GM19397 (cell line): Measurements from ENCODE around the gene DNAJC6.
"Not testable (repeated sequence)": the region's sequence is repeated elsewhere in the genome, so short reads cannot be mapped to it uniquely, and the experiment has no call there.

Experiments
- ATAC-seq: cut with Tn5 transposase; IDR thresholded peaks from one replicate; pipeline ENCODE4 v1.9.1; 2021; ENCODE audit warnings: mild to moderate bottlenecking, moderate library complexity; ENCODE audit not compliant: unreplicated experiment

Gene DNAJC6

DNA sequence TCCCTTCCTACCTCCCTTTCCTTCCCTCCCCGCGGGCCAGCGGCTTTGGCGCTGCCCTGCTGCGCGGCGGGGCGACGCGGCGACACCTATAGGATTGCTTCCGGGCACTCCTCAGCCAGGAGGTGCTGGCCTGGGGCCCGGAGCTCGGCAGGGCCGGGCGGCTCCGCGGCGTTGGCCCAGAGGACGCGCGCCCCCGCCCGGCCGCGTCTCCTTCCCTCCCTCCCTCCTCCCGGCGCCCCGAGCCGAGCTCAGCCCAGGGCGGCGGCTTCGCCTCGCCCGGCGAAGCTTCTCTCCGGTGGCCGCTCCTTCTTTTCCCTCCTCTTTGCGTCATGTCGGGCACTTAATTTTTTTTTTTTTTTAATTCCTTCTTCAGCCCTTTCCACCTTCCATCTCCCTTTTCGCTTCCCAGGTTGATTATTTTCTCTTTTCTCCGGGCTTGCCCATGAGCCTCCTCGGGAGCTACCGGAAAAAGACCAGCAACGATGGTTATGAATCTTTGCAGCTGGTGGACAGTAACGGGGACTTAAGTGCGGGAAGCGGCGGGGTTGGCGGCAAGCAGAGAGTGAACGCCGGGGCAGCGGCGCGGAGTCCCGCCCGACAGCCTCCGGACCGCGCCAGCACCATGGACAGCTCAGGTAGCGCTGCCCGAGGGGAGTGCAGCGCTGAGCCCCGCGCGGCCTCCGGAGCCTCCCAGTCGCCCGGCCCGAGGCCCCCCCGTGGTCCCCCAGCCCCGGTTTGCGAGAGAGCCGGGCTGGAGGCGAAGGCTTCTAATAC is at the start of gene DNAJC6:
DNAJC6 (plus strand) TSS at position 240 of the 774 bp plus-strand sequence; CDS start at position 443, 203 bp downstream.
- ATAC-seq: peak; percentile 68

DNA sequence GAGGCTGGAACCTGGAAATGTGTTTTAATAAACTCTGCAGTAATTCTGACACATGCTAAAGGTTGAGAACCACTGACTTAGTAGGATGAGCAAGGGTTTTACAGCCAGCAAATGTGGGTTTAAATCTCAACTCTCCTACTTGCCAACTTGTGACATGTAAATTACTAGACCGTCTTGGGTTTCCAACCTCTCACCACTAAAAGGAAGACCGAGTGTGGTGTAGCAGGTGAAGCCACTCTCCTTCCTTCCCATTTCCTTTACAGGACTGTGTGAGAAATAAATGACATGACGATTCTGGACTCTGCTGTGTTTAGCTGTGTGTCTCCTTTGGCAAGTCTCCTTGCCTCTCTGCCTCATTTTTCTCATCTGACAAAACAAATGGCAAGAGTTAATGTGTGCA is 49.5 kb upstream of the DNAJC6 start:
- ATAC-seq: no peak

DNA sequence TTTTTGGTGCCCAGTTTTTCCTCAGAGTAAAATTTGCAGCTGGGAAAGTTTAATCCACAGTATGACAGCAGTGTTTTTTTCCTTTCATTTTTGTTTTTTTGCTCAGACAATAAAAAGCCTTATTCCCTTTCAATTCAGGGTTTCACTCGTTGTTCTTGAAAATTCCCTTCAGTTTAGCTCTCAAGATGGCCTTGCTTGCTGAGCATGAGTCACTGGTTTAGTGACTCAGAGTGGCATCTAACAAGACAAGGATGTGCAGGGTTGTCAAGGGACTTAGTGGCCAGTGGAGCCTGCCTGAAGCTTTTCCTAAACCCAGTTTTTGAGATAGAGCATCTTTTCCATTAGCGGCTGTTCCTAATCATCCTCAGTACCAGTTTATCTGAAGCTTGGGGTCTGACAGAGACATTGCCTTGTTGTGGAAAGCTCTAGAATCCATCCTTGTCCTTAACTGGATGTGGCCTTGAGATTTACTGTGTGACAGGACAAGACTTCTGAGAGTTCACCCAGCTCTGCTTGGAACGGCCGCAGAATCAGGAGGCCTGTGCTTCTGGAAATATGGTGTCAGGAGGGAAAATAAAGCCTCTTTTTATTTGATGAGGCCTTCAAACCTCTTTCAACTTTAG is 48.4 kb upstream of the DNAJC6 start:
- no peak for ATAC-seq

DNA sequence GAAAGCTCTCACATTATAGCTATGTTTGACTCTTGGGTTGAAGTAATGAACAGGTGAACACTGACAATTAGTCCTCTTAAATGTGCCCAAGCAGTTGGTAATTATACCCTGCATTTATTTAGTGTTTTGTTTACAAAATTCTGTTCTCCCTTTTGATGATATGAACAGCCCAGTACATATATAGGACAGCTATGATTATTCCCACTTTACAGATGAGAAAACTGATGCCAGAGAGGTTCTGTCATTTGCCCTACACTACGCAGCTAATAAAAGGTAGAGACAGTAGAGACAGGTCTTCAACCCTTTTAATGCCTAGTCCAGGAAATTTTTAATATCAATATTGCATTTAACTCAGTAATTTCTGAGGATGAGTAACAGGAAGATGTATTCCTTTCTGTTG is 46.1 kb upstream of the DNAJC6 start:
- ATAC-seq: no peak

DNA sequence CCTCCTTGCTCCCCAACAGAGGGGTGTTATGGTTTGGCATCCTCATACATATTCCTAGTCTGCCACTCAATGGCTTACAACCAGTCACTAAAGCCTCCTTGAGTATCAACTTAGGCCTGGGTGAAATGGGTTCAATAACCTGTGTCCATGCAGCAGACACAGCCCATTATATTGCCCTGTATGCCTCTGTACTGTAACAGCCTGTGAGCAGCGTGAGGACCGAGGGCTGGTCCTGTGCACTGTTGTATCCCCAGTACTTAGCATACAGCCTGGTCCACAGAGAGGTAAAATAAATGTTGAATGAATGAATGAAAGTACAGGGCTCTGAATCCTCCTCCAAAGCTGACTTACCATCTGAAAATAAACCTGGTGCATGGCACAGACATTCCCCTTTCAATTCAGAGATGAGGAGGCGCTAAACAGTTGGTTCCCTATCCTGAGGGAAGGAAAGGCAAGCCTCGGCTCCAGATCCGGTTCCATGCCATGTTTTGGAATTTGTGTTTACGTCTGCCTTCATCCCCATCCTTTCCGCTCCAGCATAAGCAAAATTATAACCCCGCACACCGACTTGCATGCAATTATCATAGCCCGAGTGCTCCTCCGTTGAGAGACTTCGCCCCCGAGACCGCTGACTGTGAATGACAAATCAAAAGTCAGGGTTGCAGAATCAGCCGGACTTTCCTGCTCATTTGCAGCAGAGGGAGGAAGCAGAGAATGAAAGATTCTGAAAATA is 45.0 kb upstream of the DNAJC6 start:
- ATAC-seq: no peak

DNA sequence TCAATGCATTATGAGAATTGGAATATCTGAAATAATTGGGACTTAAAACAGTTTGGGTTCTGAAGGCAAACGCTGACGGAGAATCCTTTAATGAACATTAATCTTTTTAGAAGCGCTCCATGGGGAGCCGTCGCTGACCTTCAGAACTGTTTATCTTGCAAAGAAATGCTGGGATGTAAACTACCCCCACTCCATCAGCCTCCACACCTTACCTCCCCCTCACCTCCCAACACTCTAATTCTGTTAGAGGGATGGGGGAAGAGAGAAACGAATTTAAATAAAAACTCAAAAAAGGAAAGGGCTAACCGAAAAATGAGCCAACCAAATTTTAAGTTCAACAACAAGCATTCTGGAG is 44.1 kb upstream of the DNAJC6 start:
- no peak for ATAC-seq

DNA sequence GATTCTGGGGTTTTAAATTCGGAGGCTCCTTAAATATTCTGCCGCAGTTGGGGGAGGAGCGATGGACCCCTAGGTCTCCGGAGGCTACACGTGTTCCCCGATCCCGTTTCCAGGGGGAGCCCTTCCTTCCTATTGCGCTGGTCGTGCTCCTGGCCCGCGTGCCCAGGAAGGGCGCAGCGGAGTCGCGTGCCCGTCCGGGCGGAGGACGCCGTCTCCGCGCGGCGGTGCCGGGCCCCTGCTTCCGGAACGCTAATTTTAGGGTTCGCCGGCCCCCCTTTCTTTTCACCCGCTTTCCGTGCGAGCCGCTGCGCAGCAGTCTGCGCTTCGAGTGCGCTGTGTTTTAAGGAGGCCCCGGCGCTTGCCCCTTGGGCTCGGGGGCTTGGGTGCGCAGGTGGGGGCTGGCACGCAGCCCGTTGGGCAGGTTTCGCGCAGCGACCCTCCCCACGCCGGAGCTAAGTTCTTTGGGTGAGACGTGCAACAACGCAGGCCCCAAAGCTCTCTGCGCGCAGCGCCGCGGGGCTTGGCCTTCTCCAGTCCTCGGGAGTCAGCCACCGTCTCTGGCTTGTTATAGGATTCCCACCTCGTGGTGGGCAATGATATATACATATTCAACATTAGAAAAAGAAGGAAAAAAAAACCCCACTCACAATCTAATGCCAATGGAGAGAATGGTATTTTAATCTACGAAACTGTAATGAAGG is 43.5 kb upstream of the DNAJC6 start:
- peak; percentile 63 for ATAC-seq

DNA sequence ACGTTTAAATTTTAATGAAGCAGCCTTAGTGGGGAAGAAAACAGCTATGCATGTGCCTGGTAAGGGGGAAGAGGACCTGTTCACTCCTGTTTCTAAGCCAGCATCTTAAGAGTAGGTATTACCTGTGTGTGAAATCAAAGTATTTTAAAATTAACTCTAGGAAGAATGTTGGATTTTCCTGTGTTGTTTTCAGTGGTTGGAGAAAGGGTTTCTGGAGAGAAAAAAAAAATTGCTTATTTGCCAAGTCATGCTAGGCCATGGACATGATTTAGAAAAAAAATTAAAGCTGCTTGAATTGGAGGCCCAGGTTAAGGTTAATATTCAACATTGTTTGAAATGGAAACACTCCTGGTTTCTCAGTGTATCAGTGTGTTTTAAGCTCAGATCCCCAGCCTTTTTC is 42.9 kb upstream of the DNAJC6 start:
- ATAC-seq: no peak

DNA sequence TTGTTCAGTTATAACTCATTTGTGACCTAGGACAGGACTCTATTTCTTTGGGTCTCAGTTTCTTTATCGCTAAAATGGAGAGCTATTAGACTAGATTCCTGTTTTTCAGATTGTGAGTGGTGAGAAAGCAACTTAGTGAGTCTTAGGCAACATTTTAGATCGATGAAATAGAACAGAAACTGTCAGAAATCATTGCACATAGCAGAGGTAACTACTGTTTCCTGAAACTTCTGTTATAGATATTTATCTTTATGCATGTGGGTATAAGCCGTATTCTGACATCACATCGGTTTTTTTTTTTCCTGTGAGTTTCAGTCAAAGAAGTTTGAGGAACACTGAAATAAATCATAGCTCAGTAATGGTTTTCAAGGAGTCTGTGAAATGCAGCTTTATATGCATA is 42.1 kb upstream of the DNAJC6 start:
- no peak for ATAC-seq

DNA sequence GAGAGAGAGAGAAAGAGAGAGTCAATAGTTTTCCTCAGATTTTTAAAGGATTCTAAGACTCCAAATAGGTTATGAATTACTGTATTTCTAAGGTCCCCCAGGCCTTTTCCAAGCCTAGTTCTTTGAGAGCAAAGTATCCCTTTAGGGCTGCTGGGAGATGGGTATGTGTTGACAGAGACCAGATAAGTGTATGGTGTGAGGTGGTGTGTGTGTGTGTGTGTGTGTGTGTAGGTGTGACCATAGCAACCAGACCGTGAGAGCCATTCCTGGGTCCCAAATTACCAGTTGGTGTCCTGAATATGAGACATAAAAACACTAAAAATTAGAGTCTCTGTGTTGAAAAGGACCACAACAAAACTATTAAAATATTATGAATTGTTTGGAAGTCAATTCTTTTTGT is 41.7 kb upstream of the DNAJC6 start:
- no peak for ATAC-seq

DNA sequence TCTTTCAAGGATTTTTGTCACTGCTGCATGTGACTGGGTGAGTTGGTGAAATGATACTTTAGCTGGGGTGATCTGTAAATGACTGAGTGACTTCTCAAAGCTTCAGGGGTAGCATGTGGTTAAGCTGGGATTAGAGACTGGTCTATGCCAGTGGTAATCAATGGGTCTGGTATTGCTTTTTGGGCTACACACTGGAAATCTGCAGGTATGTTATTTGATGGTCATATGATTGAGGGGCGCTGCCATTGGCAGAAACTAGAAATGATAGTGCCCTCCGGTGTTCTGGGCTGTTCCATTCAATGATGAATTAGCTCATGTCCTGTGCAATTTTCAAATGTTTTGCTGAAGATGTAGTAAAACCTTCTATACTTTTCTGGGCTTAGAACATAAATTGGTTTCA is 39.7 kb upstream of the DNAJC6 start:
- no peak for ATAC-seq

DNA sequence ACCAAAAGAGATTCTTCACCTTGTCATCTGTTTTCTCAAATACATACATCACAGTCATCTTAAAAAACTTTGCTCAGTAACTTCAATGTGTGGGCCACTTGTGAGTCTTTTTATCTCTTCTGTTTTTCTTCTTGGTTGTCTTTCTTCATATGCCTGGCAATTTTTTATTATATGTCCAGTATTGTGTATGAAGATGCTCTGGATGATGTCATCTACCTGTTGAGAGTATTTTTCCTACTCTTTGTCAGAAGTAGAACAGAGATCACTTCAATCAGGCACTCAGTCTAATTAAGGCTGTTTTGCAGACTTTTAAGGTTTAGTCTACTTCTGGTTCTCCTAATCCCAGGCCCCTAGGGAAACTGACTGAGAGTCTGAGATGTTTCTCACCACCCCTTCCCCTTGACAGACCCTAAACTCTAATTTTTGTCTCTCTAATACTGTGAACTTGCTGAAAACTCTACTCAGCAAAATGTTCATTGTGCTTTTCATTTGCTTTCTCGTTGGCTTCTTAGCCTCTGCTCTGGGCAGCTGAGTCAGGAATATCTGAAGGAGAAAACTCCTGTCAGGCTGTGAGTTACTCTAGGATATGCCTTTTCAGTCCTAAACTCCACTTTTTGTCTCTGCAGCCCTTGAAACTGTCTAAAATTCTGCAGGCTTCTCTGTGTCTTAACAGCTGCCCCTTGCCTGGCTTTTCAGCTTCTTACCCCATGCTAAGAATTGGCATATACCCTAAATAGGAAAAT is 33.0 kb upstream of the DNAJC6 start:
- ATAC-seq: no peak

DNA sequence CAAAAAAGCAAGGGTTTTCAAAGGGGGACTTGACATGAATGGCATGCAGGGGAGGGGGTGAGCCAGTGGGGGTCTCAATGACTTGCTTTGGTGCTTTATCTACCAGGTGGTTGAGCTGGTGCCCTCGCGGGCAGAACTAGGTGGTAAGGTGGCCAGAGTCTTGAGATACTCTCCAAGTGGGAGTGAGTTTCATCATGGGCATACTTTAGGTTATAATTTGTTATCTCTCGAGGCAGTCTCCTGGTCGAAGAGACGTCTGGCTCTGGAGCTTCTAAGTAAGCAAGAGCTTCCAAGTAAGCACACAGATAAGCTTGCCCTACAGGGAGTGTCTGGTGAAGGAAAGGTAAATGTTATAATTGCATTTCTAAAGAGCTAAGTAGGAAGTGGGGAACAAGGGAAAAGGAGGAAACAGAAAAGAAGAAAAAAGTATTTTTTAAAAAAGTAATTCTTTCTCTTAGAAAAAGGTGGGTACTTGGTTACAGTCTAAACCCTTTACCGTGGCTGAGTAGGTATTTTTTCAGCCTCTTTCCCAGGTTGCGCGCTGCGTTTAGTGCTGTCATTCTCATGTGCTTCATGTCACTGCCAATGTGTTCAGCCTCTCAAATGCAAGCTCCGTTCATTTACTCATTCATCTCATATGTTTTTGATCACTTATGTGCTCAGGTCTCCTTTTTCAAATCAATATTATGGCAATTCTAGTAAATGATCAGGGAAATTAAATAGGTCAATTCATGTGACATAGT is 31.6 kb upstream of the DNAJC6 start:
- ATAC-seq: no peak

DNA sequence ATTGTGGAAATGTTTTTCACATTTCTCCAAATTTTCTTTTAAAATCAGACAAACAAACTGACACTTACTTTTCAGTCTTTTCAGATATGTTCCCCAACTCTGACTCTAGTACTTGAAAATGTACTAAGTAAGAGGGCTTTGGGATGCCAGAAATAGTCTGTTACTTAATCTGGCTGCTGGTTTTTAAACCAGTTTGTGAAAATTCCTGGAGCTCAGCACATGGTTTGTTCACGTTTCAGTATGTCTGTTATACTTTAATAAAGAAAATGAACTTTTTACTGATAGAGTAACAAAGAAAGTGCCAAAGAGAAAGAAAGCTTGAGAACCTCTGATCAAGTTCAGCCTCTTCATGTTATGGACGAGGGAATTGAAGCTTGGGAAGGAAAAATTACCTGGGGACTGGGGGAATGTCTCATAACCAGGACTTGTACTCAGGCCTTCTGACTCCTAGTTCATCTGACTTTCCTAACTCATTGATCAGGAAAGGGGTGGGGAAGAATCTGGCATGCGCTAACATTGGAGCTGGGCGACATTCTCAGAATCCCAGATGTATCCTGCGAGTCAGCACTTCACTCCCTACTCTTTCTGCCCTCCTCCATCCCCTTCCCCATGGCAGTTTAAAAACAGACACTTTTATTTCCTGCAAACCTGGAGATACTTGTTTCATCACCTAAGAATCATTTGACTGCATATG is 30.8 kb upstream of the DNAJC6 start:
- ATAC-seq: no peak

DNA sequence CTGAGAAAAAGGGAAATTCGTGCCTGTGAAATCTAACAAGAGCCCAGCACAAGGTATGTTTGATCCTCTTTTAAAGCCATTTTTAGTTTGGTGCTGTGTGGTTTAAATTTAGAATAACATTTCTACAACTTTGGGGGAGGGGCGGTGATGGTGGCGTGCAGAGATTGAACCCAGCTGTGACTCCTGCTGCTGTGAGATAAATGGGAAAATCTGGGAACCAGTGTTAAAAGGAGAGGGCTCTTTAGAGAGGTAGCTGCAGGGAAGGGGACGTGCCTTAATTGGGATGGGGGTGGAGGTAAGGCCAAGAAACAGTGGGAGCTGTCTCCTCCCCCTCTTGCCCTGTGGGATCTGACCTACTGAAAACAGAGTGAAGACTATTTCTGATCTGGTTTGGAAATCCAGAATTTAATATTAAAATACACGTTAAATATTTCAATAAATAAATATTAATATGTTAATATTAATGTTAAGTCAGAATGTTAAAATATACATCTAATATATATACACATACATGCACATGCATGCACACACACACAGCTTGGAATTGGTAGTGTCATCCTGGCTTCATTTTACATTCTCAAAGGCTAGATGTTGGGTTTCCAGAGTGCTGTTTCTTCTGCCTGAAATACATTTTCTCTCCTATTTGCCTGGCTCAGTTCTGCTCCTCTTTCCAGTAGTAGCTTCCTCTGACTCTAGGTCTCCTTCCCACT is 30.1 kb upstream of the DNAJC6 start:
- ATAC-seq: no peak

DNA sequence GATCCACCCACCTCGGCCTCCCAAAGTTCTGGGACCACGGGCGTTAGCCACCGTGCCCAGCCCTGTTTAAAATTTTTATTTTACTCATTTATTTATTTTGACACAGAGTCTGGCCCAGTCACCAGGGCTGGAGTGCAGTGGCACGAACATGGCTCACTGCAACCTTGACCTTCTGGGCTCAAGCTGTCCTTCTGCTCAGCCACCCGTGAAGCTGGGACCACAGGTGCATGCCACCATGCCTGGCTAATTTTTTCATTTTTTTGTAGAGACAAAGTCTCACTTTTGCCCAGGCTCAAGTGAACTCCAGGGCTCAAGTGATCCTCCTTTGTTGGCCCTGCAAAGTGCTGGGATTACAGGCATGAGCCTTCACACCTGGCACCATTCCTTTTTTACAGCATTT is 27.5 kb upstream of the DNAJC6 start:
- ATAC-seq: no peak

DNA sequence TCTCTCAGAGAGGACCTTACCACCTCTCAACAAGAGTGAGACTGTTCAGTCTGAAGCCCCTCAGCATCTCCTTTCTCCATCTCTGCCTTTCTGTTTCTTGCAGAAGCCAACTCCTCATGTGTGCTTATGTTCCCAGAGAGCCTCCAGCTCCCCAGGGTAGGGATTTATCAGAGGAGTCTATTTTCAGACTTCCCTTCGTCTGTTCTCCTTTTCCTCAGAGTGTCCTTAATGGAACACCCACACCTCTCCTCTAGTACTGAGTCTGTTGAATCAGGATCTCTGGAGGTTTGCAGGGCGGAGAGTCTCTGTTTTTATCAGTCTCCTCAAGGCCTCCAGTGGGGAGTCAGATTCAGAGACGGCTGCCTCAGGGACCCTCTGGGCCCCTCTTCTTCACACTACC is 25.1 kb upstream of the DNAJC6 start:
- ATAC-seq: no peak

DNA sequence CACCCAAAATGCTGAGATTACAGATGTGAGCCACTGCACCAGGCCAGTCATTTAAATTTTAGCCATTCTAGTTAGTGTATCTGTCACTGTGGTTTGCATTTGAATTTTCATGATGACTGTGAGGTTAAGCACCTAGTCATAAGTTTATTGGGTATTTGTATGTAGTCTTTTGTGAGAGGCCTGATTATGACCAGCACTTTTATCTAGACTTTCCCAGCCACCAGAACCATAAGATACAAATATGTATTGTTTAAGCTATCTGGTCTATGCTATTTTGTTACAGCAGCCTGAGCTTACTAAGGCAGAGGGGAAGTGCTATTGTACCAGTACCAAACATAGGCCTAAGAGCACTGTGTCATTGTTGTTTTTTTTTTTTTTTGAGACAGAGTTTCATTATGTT is 19.9 kb upstream of the DNAJC6 start:
- ATAC-seq: peak; percentile 73

DNA sequence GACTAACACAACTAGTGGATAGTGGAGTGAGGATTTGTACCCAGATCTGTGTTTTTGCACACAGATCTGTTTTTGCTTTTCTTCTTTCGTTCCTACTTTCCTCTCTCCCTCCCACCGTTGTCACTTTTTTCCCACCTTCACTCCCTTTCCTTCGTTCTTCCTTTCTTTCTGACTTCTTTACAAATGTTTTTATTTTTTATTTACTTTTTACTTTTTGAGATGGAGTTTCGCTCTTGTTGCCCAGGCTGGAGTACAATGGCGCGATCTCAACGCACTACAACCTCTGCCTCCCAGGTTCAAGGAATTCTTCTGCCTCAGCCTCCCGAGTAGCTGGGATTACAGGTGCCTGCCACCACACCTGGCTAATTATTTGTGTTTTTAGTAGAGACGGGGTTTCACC is 17.5 kb upstream of the DNAJC6 start:
- not testable (repeated sequence) for ATAC-seq
